ENCODE results near the gene PIK3R5. TPM values are rescaled to one million over a fixed set of nuclear protein-coding genes. Genes with fewer than 3 reads are reported as not detected.

Gene PIK3R5
- polyA plus RNA-seq, 1 donor (not counting 4 experiments of a cell fraction or from before 2014, with no cell fraction given), result not detected

- H3K4me2 ChIP-seq (ENCODE audit: control insufficient read depth, extremely low read depth, insufficient read depth, low read depth, low read length), result no peak overlapping the region
- no peak overlapping the region for H3K27ac ChIP-seq (ENCODE audit: control insufficient read depth, insufficient read depth, low read length)
- H3K27me3 ChIP-seq (ENCODE audit: control insufficient read depth, extremely low read depth, insufficient read depth, low read length), result no peaks in the 10 kb centered on the region
- no peak overlapping the region for H3K9ac ChIP-seq (ENCODE audit: control insufficient read depth, extremely low read depth, insufficient read depth, low read length)
- no peaks in the 10 kb centered on the region for H3K36me3 ChIP-seq (ENCODE audit: control insufficient read depth in 2 of 2, extremely low read depth in 1 of 2, insufficient read depth in 2 of 2, low read length in 2 of 2)
- no peaks in the 10 kb centered on the region for H3K9me3 ChIP-seq (ENCODE audit: control insufficient read depth, low read depth, low read length)
- dilution Hi-C loops (cut with MboI; ENCODE audit: extremely low pct_ligation_motif_present, low sequenced_read_pairs), result no loop called here
- no peak overlapping the region for H2AFZ ChIP-seq (ENCODE audit: control insufficient read depth, low read length)
- FAIRE-seq (no peak), DNase-seq (ENCODE audit: low read depth, low spot score) (no peak)
- TF ChIP-seq CTCF (optimal IDR thresholded peaks at IDR 0.05 in 1 of 3, IDR thresholded peaks at IDR 0.05 in 1 of 3, conservative IDR thresholded peaks at IDR 0.05 in 1 of 3; ENCODE audit: extremely low read depth in 1 of 3, insufficient read depth in 2 of 3, low read length in 3 of 3) (no peak), EZH2 (IDR thresholded peaks at IDR 0.05; ENCODE audit: low read length) (no peak)
- no peaks in the 10 kb centered on the region for H3K4me1 ChIP-seq (ENCODE audit: control insufficient read depth, extremely low read depth, insufficient read depth, low read length)
- H3K79me2 ChIP-seq (ENCODE audit: control insufficient read depth, insufficient read depth, low read length), result no peaks in the 10 kb centered on the region
- no peaks in the 10 kb centered on the region for H4K20me1 ChIP-seq (ENCODE audit: control insufficient read depth, extremely low read depth, insufficient read depth, low read length)
- no peaks in the 10 kb centered on the region for H3K9me1 ChIP-seq (ENCODE audit: control insufficient read depth, extremely low read depth, insufficient read depth, low read length)
- H3K4me3 ChIP-seq (ENCODE audit: control insufficient read depth in 2 of 3, extremely low read depth in 1 of 3, insufficient read depth in 2 of 3, low read depth in 1 of 3, low read length in 3 of 3), result no peak overlapping the region
Measured at GRCh38 chr17:8949061-8949661, 16.3 kb downstream of the PIK3R5 start.

DNA sequence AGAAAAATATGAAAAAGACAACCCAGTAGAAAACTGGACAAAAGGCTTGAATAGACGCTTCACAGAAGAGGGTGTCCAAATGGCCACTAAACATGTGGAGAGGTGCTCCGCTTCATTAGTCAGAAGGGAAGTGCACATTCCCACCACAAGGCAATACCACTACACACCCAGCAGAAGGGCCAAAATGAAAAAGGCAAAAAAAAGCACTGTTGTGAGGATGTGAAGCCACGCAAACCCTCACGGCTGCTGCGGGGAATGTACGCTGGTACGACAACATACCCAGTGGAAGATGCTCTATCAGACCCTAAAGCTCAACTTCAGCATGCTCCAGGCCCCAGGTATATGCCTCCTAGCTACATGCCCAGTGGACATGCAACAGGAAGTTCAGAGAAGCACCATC is 17.0 kb downstream of the PIK3R5 start:
- FAIRE-seq (no peak), DNase-seq (ENCODE audit: low read depth, low spot score) (no peak)
- no peaks in the 10 kb centered on the region for H4K20me1 ChIP-seq (ENCODE audit: control insufficient read depth, extremely low read depth, insufficient read depth, low read length)
- H3K4me1 ChIP-seq (ENCODE audit: control insufficient read depth, extremely low read depth, insufficient read depth, low read length), result no peaks in the 10 kb centered on the region
- TF ChIP-seq EZH2 (IDR thresholded peaks at IDR 0.05; ENCODE audit: low read length), result no peak
- no peak for TF ChIP-seq CTCF (optimal IDR thresholded peaks at IDR 0.05 in 1 of 3, IDR thresholded peaks at IDR 0.05 in 1 of 3, conservative IDR thresholded peaks at IDR 0.05 in 1 of 3; ENCODE audit: extremely low read depth in 1 of 3, insufficient read depth in 2 of 3, low read length in 3 of 3)
- no peaks in the 10 kb centered on the region for H3K79me2 ChIP-seq (ENCODE audit: control insufficient read depth, insufficient read depth, low read length)
- no peak overlapping the region for H3K27ac ChIP-seq (ENCODE audit: control insufficient read depth, insufficient read depth, low read length)
- H3K9me1 ChIP-seq (ENCODE audit: control insufficient read depth, extremely low read depth, insufficient read depth, low read length), result no peaks in the 10 kb centered on the region
- dilution Hi-C loops (cut with MboI; ENCODE audit: extremely low pct_ligation_motif_present, low sequenced_read_pairs), result no loop called here
- H3K9me3 ChIP-seq (ENCODE audit: control insufficient read depth, low read depth, low read length), result no peaks in the 10 kb centered on the region
- H3K4me3 ChIP-seq (ENCODE audit: control insufficient read depth in 2 of 3, extremely low read depth in 1 of 3, insufficient read depth in 2 of 3, low read depth in 1 of 3, low read length in 3 of 3), result no peak overlapping the region
- no peak overlapping the region for H3K9ac ChIP-seq (ENCODE audit: control insufficient read depth, extremely low read depth, insufficient read depth, low read length)
- no peaks in the 10 kb centered on the region for H3K27me3 ChIP-seq (ENCODE audit: control insufficient read depth, extremely low read depth, insufficient read depth, low read length)
- H2AFZ ChIP-seq (ENCODE audit: control insufficient read depth, low read length), result no peak overlapping the region
- no peaks in the 10 kb centered on the region for H3K36me3 ChIP-seq (ENCODE audit: control insufficient read depth in 2 of 2, extremely low read depth in 1 of 2, insufficient read depth in 2 of 2, low read length in 2 of 2)
- H3K4me2 ChIP-seq (ENCODE audit: control insufficient read depth, extremely low read depth, insufficient read depth, low read depth, low read length), result no peak overlapping the region
